ENCODE measurements around the gene SDK2. TPM values are rescaled to one million over a fixed set of nuclear protein-coding genes. Genes with fewer than 3 reads are reported as not detected.

The SDK2 gene
- total RNA-seq, 4 donors from 2014 or later, result 0.18 to 3.3 (median 1.2) TPM

- Histone ChIP-seq H3K27ac (no peak overlapping the region), H3K27me3 (no peaks in the 10 kb centered on the region), H3K9me3 (no peaks in the 10 kb centered on the region), H3K4me1 (no peaks in the 10 kb centered on the region), H3K4me3 (no peak overlapping the region), H3K36me3 (no peaks in the 10 kb centered on the region)
- no peak for TF ChIP-seq CTCF (IDR thresholded peaks at IDR 0.05)
- TF ChIP-seq POLR2A (IDR thresholded peaks at IDR 0.05), result no peak
- DNase-seq, result no peak
Measured at GRCh38 chr17:73386561-73386960, 257.7 kb downstream of the SDK2 start.

- TF ChIP-seq POLR2A (IDR thresholded peaks at IDR 0.05) (no peak), CTCF (IDR thresholded peaks at IDR 0.05) (no peak)
- DNase-seq, result no peak
- Histone ChIP-seq H3K27ac (no peak overlapping the region), H3K27me3 (no peaks in the 10 kb centered on the region), H3K4me1 (no peaks in the 10 kb centered on the region), H3K4me3 (no peak overlapping the region), H3K36me3 (no peaks in the 10 kb centered on the region), H3K9me3 (no peaks in the 10 kb centered on the region)
Measured at GRCh38 chr17:73384926-73385325, 259.3 kb downstream of the SDK2 start.

GRCh38 chr17:73380439-73381106 is 263.7 kb downstream of the SDK2 start:
- Histone ChIP-seq H3K27me3 (no peaks in the 10 kb centered on the region), H3K4me3 (no peak overlapping the region), H3K9me3 (no peaks in the 10 kb centered on the region), H3K4me1 (no peaks in the 10 kb centered on the region), H3K27ac (no peak overlapping the region), H3K36me3 (no peaks in the 10 kb centered on the region)
- DNase-seq, result no peak
- TF ChIP-seq POLR2A (IDR thresholded peaks at IDR 0.05) (no peak), CTCF (IDR thresholded peaks at IDR 0.05) (no peak)

GRCh38 chr17:73379826-73380225 is 264.4 kb downstream of the SDK2 start:
- no peak for DNase-seq
- Histone ChIP-seq H3K4me1 (no peaks in the 10 kb centered on the region), H3K27ac (no peak overlapping the region), H3K4me3 (no peak overlapping the region), H3K36me3 (no peaks in the 10 kb centered on the region), H3K27me3 (no peaks in the 10 kb centered on the region), H3K9me3 (no peaks in the 10 kb centered on the region)
- TF ChIP-seq POLR2A (IDR thresholded peaks at IDR 0.05), result no peak
- TF ChIP-seq CTCF (IDR thresholded peaks at IDR 0.05), result no peak

DNA sequence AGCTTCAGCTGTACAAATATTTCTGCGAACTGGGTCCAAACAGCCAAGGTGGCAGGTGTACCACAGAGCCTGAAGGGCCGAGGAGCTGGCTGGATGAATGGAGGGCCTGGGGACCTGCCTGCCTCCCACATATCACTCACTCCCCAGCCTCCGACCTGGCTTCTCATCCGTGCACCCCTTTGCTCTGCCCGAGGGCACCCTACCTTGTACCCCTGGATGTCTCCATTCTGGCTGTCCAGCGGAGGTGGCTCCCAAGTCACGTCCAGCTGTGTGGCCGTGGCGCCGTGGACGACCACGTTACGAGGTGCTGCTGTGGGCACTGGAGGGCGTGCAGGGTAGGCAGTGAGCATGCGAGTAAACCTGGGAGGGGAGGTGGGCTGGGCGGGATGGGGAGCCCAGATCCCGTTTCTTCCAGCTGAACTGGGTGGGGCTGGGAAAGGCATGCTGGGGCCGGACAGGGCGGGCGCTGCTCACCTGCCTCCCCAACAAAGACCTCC is 265.2 kb downstream of the SDK2 start:
- no peaks in the 10 kb centered on the region for H3K27me3 ChIP-seq
- no peaks in the 10 kb centered on the region for H3K4me1 ChIP-seq

DNA sequence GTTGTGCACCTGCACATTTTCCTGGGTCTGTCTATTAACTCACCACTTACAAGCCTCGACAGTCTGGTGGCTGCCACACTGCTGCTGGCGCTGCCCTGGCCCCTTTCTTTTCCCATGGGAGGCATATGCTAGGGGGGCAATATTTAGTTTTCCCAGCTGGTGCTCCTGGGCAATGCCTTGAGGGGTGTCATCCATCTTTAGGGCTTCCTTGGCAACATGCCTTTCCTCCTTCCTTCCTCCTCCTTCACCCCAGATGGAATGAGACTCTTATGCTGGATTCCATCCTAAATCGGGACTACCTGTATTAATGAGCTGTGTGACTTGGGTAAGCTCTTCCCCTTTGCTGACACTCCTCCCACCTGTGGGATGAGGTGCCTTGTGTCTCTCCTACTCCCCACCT is 267.6 kb downstream of the SDK2 start:
- Histone ChIP-seq H3K36me3 (no peaks in the 10 kb centered on the region), H3K4me3 (no peak overlapping the region), H3K27me3 (no peaks in the 10 kb centered on the region), H3K27ac (no peak overlapping the region), H3K9me3 (no peaks in the 10 kb centered on the region), H3K4me1 (no peaks in the 10 kb centered on the region)
- no peak for TF ChIP-seq POLR2A (IDR thresholded peaks at IDR 0.05)
- no peak for TF ChIP-seq CTCF (IDR thresholded peaks at IDR 0.05)
- no peak for DNase-seq

More for the DNA sequence above, 265.2 kb downstream of the SDK2 start:
- no peak for DNase-seq
- H3K27ac ChIP-seq, result no peak overlapping the region
- no peaks in the 10 kb centered on the region for H3K36me3 ChIP-seq
- H3K9me3 ChIP-seq, result no peaks in the 10 kb centered on the region
- no peak overlapping the region for H3K4me3 ChIP-seq
- TF ChIP-seq POLR2A (IDR thresholded peaks at IDR 0.05), result no peak

Measured in Peyer's patch (tissue), 4 donors.